ENCODE measurements around the gene PCP2. TPM values are rescaled to one million over a fixed set of nuclear protein-coding genes. Genes with fewer than 3 reads are reported as not detected.

Gene PCP2
- total and polyA plus RNA-seq, 2 of the 13 experiments (the other 11 are each of a cell fraction or from before 2014, with no cell fraction given) = 0.62 TPM; not detected in 1

DNA sequence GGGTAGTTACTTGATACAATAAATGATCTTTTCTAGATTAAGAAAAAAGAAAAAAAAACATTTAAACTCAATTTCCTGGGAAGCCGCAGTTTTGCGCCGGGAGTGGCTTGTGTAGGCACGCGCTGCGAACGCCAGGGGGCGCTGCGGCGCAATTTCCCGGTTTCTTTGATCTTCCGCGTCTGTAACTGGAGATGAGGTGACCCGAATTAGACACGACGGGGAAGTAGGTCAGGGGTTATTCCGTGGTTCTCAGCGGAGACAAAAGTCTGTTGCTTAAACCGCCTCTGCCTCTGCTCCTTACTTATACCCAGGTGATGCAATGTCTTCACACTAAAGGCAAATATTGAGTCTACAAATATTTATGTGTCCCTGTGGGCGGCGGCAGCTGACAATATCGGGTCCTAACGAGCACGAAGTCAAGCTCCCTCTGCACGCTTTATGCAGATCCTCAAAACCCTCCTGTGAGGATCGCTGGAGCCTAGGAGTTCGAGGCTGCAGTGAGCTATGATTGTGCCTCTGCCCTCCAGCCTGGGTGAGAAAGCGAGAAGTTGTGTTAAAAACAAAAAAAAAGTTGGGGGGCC lies 18.6 kb upstream of the PCP2 start (continued):
- no peak for TF ChIP-seq TRIM22 (IDR thresholded peaks at IDR 0.05)
- TF ChIP-seq CBX2 (IDR thresholded peaks at IDR 0.05; ENCODE audit: low read depth, low read length) = no peak
- TF ChIP-seq CBX2 (CRISPR knock-in tag; IDR thresholded peaks at IDR 0.05; ENCODE audit: low read depth) = no peak
- no peak for TF ChIP-seq ZNF274 (CRISPR knock-in tag; IDR thresholded peaks at IDR 0.05)
- TF ChIP-seq, protein P1, sequence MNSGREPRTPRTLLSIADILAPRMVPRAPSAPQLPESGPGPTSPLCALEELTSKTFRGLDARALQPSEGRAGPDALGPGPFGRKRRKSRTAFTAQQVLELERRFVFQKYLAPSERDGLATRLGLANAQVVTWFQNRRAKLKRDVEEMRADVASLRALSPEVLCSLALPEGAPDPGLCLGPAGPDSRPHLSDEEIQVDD (CRISPR knock-in tag; IDR thresholded peaks at IDR 0.05; ENCODE audit: borderline replicate concordance) = no peak; the same call in 1 of the 2 replicates
- no peak for TF ChIP-seq JUND (CRISPR knock-in tag; IDR thresholded peaks at IDR 0.05)
- TF ChIP-seq HIVEP1 (CRISPR knock-in tag; IDR thresholded peaks at IDR 0.05) = no peak; the same call in 1 of the 2 replicates
- no peak for TF ChIP-seq POLR2AphosphoS5 (IDR thresholded peaks at IDR 0.05; ENCODE audit: low read depth, low read length)
- peak; percentile 99 for TF ChIP-seq CEBPB (IDR thresholded peaks at IDR 0.05; ENCODE audit: borderline replicate concordance, low read depth, low read length)
- TF ChIP-seq NR2F1 (CRISPR knock-in tag; IDR thresholded peaks at IDR 0.05) = peak; percentile 74 to 81
- TF ChIP-seq, protein P2, sequence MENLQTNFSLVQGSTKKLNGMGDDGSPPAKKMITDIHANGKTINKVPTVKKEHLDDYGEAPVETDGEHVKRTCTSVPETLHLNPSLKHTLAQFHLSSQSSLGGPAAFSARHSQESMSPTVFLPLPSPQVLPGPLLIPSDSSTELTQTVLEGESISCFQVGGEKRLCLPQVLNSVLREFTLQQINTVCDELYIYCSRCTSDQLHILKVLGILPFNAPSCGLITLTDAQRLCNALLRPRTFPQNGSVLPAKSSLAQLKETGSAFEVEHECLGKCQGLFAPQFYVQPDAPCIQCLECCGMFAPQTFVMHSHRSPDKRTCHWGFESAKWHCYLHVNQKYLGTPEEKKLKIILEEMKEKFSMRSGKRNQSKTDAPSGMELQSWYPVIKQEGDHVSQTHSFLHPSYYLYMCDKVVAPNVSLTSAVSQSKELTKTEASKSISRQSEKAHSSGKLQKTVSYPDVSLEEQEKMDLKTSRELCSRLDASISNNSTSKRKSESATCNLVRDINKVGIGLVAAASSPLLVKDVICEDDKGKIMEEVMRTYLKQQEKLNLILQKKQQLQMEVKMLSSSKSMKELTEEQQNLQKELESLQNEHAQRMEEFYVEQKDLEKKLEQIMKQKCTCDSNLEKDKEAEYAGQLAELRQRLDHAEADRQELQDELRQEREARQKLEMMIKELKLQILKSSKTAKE (CRISPR knock-in tag; IDR thresholded peaks at IDR 0.05; ENCODE audit: borderline replicate concordance) = peak; percentile 94
- peak; percentile 79 for TF ChIP-seq ELF1 (CRISPR knock-in tag; IDR thresholded peaks at IDR 0.05)
- TF ChIP-seq ESRRA (CRISPR knock-in tag; IDR thresholded peaks at IDR 0.05; ENCODE audit: low read depth) = no peak
- 0 out of 2 replicates have a peak, but pooled peaks have one; percentile 65 for TF ChIP-seq ZFP82 (CRISPR knock-in tag; IDR thresholded peaks at IDR 0.05; ENCODE audit: borderline replicate concordance)
- TF ChIP-seq ZNF510 (CRISPR knock-in tag; IDR thresholded peaks at IDR 0.05; ENCODE audit: low read depth) = no peak
- TF ChIP-seq, protein P3, sequence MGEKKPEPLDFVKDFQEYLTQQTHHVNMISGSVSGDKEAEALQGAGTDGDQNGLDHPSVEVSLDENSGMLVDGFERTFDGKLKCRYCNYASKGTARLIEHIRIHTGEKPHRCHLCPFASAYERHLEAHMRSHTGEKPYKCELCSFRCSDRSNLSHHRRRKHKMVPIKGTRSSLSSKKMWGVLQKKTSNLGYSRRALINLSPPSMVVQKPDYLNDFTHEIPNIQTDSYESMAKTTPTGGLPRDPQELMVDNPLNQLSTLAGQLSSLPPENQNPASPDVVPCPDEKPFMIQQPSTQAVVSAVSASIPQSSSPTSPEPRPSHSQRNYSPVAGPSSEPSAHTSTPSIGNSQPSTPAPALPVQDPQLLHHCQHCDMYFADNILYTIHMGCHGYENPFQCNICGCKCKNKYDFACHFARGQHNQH (CRISPR knock-in tag; IDR thresholded peaks at IDR 0.05) = peak; percentile 81
- TF ChIP-seq ZNF670 (CRISPR knock-in tag; IDR thresholded peaks at IDR 0.05; ENCODE audit: borderline replicate concordance) = peak; percentile 80
- TF ChIP-seq PBX2 (CRISPR knock-in tag; IDR thresholded peaks at IDR 0.05) = no peak
- TF ChIP-seq, protein P4, sequence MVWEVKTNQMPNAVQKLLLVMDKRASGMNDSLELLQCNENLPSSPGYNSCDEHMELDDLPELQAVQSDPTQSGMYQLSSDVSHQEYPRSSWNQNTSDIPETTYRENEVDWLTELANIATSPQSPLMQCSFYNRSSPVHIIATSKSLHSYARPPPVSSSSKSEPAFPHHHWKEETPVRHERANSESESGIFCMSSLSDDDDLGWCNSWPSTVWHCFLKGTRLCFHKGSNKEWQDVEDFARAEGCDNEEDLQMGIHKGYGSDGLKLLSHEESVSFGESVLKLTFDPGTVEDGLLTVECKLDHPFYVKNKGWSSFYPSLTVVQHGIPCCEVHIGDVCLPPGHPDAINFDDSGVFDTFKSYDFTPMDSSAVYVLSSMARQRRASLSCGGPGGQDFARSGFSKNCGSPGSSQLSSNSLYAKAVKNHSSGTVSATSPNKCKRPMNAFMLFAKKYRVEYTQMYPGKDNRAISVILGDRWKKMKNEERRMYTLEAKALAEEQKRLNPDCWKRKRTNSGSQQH (CRISPR knock-in tag; IDR thresholded peaks at IDR 0.05; ENCODE audit: low read depth) = no peak
- TF ChIP-seq RARG (CRISPR knock-in tag; IDR thresholded peaks at IDR 0.05; ENCODE audit: low read depth) = no peak
